Nephron progenitor cell (in vitro differentiated cells): Measurements from ENCODE around the gene CFDP1.

Experiments used
- DNase-seq: peaks from one replicate; pipeline ENCODE4 v3.0.0; 2021
- H3K27ac Mint-ChIP-seq: 2 replicates; pipeline ENCODE4 v1.8.0; 2021; ENCODE audit warnings: mild to moderate bottlenecking, moderate library complexity, mixed read lengths
- H3K27me3 Mint-ChIP-seq: 2 replicates; pipeline ENCODE4 v1.8.0; 2021; ENCODE audit warnings: mild to moderate bottlenecking, low read depth, mixed read lengths; ENCODE audit not compliant: poor library complexity
- H3K36me3 Mint-ChIP-seq: 2 replicates; pipeline ENCODE4 v1.8.0; 2021; ENCODE audit warnings: low read depth, mixed read lengths
- H3K4me1 Mint-ChIP-seq: 2 replicates; pipeline ENCODE4 v1.8.0; 2021; ENCODE audit warnings: mixed read lengths
- H3K4me3 Mint-ChIP-seq: 2 replicates; pipeline ENCODE4 v1.8.0; 2021; ENCODE audit warnings: mild to moderate bottlenecking, moderate library complexity, mixed read lengths
- H3K9me3 Mint-ChIP-seq: 2 replicates; pipeline ENCODE4 v1.8.0; 2021; ENCODE audit warnings: mild to moderate bottlenecking, moderate library complexity, mixed read lengths
- CTCF ChIP-seq: fragments of 200-600 bp; sonication (generic); IDR thresholded peaks from 2 replicates; pipeline ENCODE4 v1.5.0; 2021; ENCODE audit warnings: antibody characterized with exemption

Gene CFDP1

GRCh38 chr16:75382611-75383010, 50.7 kb downstream of the CFDP1 start:
- Mint-ChIP-seq H3K4me1 (peaks cover 11% of the 10 kb centered on the region), H3K9me3 (no peaks in the 10 kb centered on the region), H3K27ac (no peak overlapping the region), H3K27me3 (no peaks in the 10 kb centered on the region), H3K36me3 (no peaks in the 10 kb centered on the region), H3K4me3 (no peak overlapping the region)
- no peak for DNase-seq
- no peak for TF ChIP-seq CTCF

GRCh38 chr16:75380870-75381269, 52.4 kb downstream of the CFDP1 start:
- H3K9me3 Mint-ChIP-seq, result no peaks in the 10 kb centered on the region
- TF ChIP-seq CTCF, result no peak
- no peak for DNase-seq
- no peak overlapping the region for H3K4me3 Mint-ChIP-seq
- H3K27me3 Mint-ChIP-seq, result no peaks in the 10 kb centered on the region
- H3K4me1 Mint-ChIP-seq, result peaks cover 29% of the 10 kb centered on the region
- no peaks in the 10 kb centered on the region for H3K36me3 Mint-ChIP-seq
- H3K27ac Mint-ChIP-seq, result no peak overlapping the region

- H3K4me3 Mint-ChIP-seq, result no peak overlapping the region
- peak overlapping the region; percentile 20 for H3K27ac Mint-ChIP-seq
- no peaks in the 10 kb centered on the region for H3K9me3 Mint-ChIP-seq
- H3K4me1 Mint-ChIP-seq, result peaks cover 31% of the 10 kb centered on the region
- H3K27me3 Mint-ChIP-seq, result no peaks in the 10 kb centered on the region
- TF ChIP-seq CTCF, result no peak
- no peak for DNase-seq
- peaks cover 2% of the 10 kb centered on the region for H3K36me3 Mint-ChIP-seq
These were observed 53.1 kb downstream of the CFDP1 start for GRCh38 chr16:75379911-75380847.

GRCh38 chr16:75379339-75379738, 54.0 kb downstream of the CFDP1 start:
- Mint-ChIP-seq H3K27ac (peak overlapping the region; percentile 0), H3K36me3 (peaks cover 6% of the 10 kb centered on the region), H3K4me1 (peaks cover 34% of the 10 kb centered on the region), H3K9me3 (no peaks in the 10 kb centered on the region), H3K27me3 (no peaks in the 10 kb centered on the region), H3K4me3 (no peak overlapping the region)
- DNase-seq, result no peak
- no peak for TF ChIP-seq CTCF

GRCh38 chr16:75378616-75379015, 54.7 kb downstream of the CFDP1 start:
- peak overlapping the region; percentile 1 for H3K27ac Mint-ChIP-seq
- no peak overlapping the region for H3K4me3 Mint-ChIP-seq
- no peak for TF ChIP-seq CTCF
- no peak for DNase-seq
- H3K27me3 Mint-ChIP-seq, result no peaks in the 10 kb centered on the region
- H3K4me1 Mint-ChIP-seq, result peaks cover 34% of the 10 kb centered on the region
- peaks cover 6% of the 10 kb centered on the region for H3K36me3 Mint-ChIP-seq
- H3K9me3 Mint-ChIP-seq, result no peaks in the 10 kb centered on the region
